OCI-LY7 (cell line): ENCODE data around the gene PRDM7. TPM values are rescaled to one million over a fixed set of nuclear protein-coding genes. Genes with fewer than 3 reads are reported as not detected.

ENCODE experiments used
- BruUV-seq: library from RNA; stranded (reverse); fragments of 400-500 nt; replicated peaks from 2 replicates; lab custom pipeline; 2021; lab: Mats Ljungman, UMichigan
- CTCF ChIA-PET: fragments of 300-600 bp; sonication (Branson Sonifier 250); formaldehyde crosslinking; loops from one replicate; lab custom pipeline; 2022; ENCODE audit warnings: antibody characterized with exemption; ENCODE audit not compliant: unreplicated experiment; lab: Charles Lee
- POLR2A ChIA-PET: fragments of 300-600 bp; sonication (Branson Sonifier 250); formaldehyde crosslinking; loops from one replicate; lab custom pipeline; 2022; ENCODE audit warnings: antibody characterized with exemption; lab: Charles Lee
- DNase-seq: peaks from one replicate; pipeline ENCODE4 v3.0.0-alpha.2; 2015; ENCODE audit warnings: low spot score
- H2AFZ ChIP-seq: fragments of 200-600 bp; sonication (generic), shearing (Covaris generic); 2 replicates; pipeline ENCODE4 v1.6.1; 2014; ENCODE audit warnings: mild to moderate bottlenecking, antibody characterized with exemption, low read length, moderate library complexity
- H3K27ac ChIP-seq: fragments of 200-600 bp; sonication (generic); 2 replicates; pipeline ENCODE4 v1.5.1; 2014; ENCODE audit warnings: mixed run types, low read depth, mild to moderate bottlenecking, moderate library complexity, low read length, inconsistent platforms; ENCODE audit not compliant: poor library complexity, severe bottlenecking
- H3K36me3 ChIP-seq: fragments of 200-600 bp; sonication (generic); 2 replicates; pipeline ENCODE4 v1.6.1; 2014; ENCODE audit warnings: mild to moderate bottlenecking, antibody characterized with exemption, low read length, moderate library complexity, mixed read lengths; ENCODE audit not compliant: insufficient read depth
- H3K4me1 ChIP-seq: fragments of 200-600 bp; sonication (generic); 2 replicates; pipeline ENCODE4 v1.5.1; 2014; ENCODE audit warnings: mild to moderate bottlenecking, low read length; ENCODE audit not compliant: insufficient read depth, poor library complexity, severe bottlenecking
- H3K4me2 ChIP-seq: fragments of 200-600 bp; sonication (generic); 2 replicates; pipeline ENCODE4 v1.6.1; 2014; ENCODE audit warnings: mild to moderate bottlenecking, low read length
- H3K4me3 ChIP-seq: fragments of 200-600 bp; sonication (generic); 2 replicates; pipeline ENCODE4 v1.5.1; 2014; ENCODE audit warnings: mild to moderate bottlenecking, low read depth, low read length; ENCODE audit not compliant: poor library complexity, severe bottlenecking
- H3K79me2 ChIP-seq: fragments of 200-600 bp; sonication (generic); 2 replicates; pipeline ENCODE4 v1.6.1; 2016; ENCODE audit warnings: low read depth, mild to moderate bottlenecking, low read length, moderate library complexity, mixed read lengths; ENCODE audit not compliant: insufficient read depth
- H3K9me2 ChIP-seq: fragments of 200-600 bp; sonication (generic); 2 replicates; pipeline ENCODE4 v1.6.1; 2016; ENCODE audit warnings: mild to moderate bottlenecking, low read length, mixed read lengths; ENCODE audit not compliant: insufficient read depth
- H3K9me3 ChIP-seq: fragments of 200-600 bp; sonication (generic); 2 replicates; pipeline ENCODE4 v1.6.1; 2014; ENCODE audit warnings: mild to moderate bottlenecking, mixed run types, low read length, mixed read lengths
- H4K20me1 ChIP-seq: fragments of 200-600 bp; sonication (generic); 2 replicates; pipeline ENCODE4 v1.6.1; 2014; ENCODE audit warnings: mild to moderate bottlenecking, antibody characterized with exemption, low read length, moderate library complexity, mixed read lengths; ENCODE audit not compliant: insufficient read depth
- CTCF ChIP-seq: fragments of 200-600 bp; sonication (generic); conservative IDR thresholded peaks from 2 replicates; pipeline ENCODE4 v1.5.1; 2014; ENCODE audit warnings: mild to moderate bottlenecking, antibody characterized with exemption, low read length, moderate library complexity, mixed read lengths
- EZH2phosphoT487 ChIP-seq: fragments of 200-600 bp; sonication (generic); IDR thresholded peaks from 2 replicates; pipeline ENCODE4 v1.6.1; 2018; ENCODE audit warnings: low read depth, borderline replicate concordance, mild to moderate bottlenecking, mixed run types, antibody characterized with exemption, low read length, moderate library complexity, mixed read lengths
- intact Hi-C: fragments of 100-400 bp; cut with micrococcal nuclease; formaldehyde crosslinking; loops from one replicate; pipeline ENCODE4 v1.10.0; 2022; ENCODE audit not compliant: unreplicated experiment
- total RNA-seq, 2 experiments: library from RNA; depleted of rRNA in 1 of 2; stranded (reverse); fragments of >200 nt in 1 of 2; shearing (Covaris generic) in 1 of 2; gene quantifications; 2 replicates each; pipeline ENCODE4 v1.2.3, GENCODE V29; 2014 to 2022

Gene PRDM7
- total RNA-seq, 2 experiments from 2014 or later, result not detected

GRCh38 chr16:90020838-90021382 lies 56.2 kb downstream of the PRDM7 start:
- Histone ChIP-seq H3K9me3 (no peaks in the 10 kb centered on the region), H3K27ac (no peak overlapping the region), H4K20me1 (no peaks in the 10 kb centered on the region), H3K9me2 (no peaks in the 10 kb centered on the region), H3K36me3 (no peaks in the 10 kb centered on the region), H3K79me2 (no peaks in the 10 kb centered on the region), H2AFZ (no peak overlapping the region), H3K4me1 (peaks cover 34% of the 10 kb centered on the region), H3K4me2 (0 out of 2 replicates have a peak overlapping the region, but pooled peaks have one; percentile 20), H3K4me3 (no peak overlapping the region)
- BruUV-seq, result no TSS peak
- intact Hi-C loops, result loop anchor here (2.0 kb wide), 1 partner anchor 98 kb away; the partner anchor contains the start of gene TUBB3
- peak; percentile 16 for DNase-seq
- POLR2A ChIA-PET, result interaction anchor here (0.7 to 1.1 kb wide), 2 partner anchors 13 to 95 kb away, joined by 3 read pairs; no protein-coding TSS in a partner anchor
- no peak for TF ChIP-seq EZH2phosphoT487
- no peak for TF ChIP-seq CTCF
- CTCF ChIA-PET, result no interaction called here

GRCh38 chr16:90020260-90020837 lies 56.8 kb downstream of the PRDM7 start:
- CTCF ChIA-PET, result no interaction called here
- Histone ChIP-seq H3K36me3 (no peaks in the 10 kb centered on the region), H3K9me2 (no peaks in the 10 kb centered on the region), H3K4me2 (peak overlapping the region; percentile 66; the same call in 1 of the 2 replicates), H4K20me1 (no peaks in the 10 kb centered on the region), H3K79me2 (no peaks in the 10 kb centered on the region), H3K27ac (no peak overlapping the region), H2AFZ (no peak overlapping the region), H3K9me3 (no peaks in the 10 kb centered on the region), H3K4me1 (peaks cover 32% of the 10 kb centered on the region), H3K4me3 (no peak overlapping the region)
- DNase-seq, result no peak
- POLR2A ChIA-PET, result interaction anchor here (0.6 to 1.1 kb wide), 4 partner anchors 14 to 156 kb away, joined by 3 read pairs; no protein-coding TSS in a partner anchor
- no TSS peak for BruUV-seq
- TF ChIP-seq CTCF, result no peak
- no peak for TF ChIP-seq EZH2phosphoT487
- intact Hi-C loops, result loop anchor here (2.0 kb wide), 1 partner anchor 98 kb away; the partner anchor contains the start of gene TUBB3
